Glomerular visceral epithelial cell (primary cell): ENCODE measurements around the gene FLNB.

Experiments used
- DNase-seq: peaks from one replicate; pipeline ENCODE4 v3.0.0-alpha.2; 2016; ENCODE audit errors: extremely low spot score

The FLNB gene

GRCh38 chr3:58205981-58206380, 197.8 kb downstream of the FLNB start:
- DNase-seq, result no peak

- no peak for DNase-seq
Measured at GRCh38 chr3:58206406-58207011, 198.3 kb downstream of the FLNB start.

- no peak for DNase-seq
Measured at GRCh38 chr3:58207954-58208353, 199.7 kb downstream of the FLNB start.

GRCh38 chr3:58209933-58210332, 201.7 kb downstream of the FLNB start:
- no peak for DNase-seq

- DNase-seq, result no peak
Measured at GRCh38 chr3:58210761-58211460, 202.7 kb downstream of the FLNB start, which contains the start of gene DNASE1L3. DNASE1L3 (minus strand) TSS chr3:58210972; CDS start chr3:58210906, 66 bp downstream.

GRCh38 chr3:58214484-58215316, 206.5 kb downstream of the FLNB start:
- DNase-seq, result no peak

GRCh38 chr3:58215317-58216025, 207.2 kb downstream of the FLNB start:
- DNase-seq, result no peak

GRCh38 chr3:58216496-58217195, 208.4 kb downstream of the FLNB start:
- no peak for DNase-seq

- peak; percentile 68 for DNase-seq
Measured at GRCh38 chr3:58217209-58217811, 209.1 kb downstream of the FLNB start.

GRCh38 chr3:58218904-58219303, 210.7 kb downstream of the FLNB start:
- no peak for DNase-seq
